Memory B cell (primary cell): Measurements from ENCODE around the gene FAM107B.
A peak's percentile ranks its signal among the peaks of the same experiment; 100 is the strongest.

Source experiments
- ATAC-seq: fragments of 150-1000 bp; cut with Tn5 transposase; 2 replicates; pipeline ENCODE4 v1.10.0; 2021; ENCODE audit warnings: low read depth, mild to moderate bottlenecking, moderate library complexity
- DNase-seq, 2 donors: peaks; one replicate each; pipeline ENCODE4 v3.0.0; 2022; ENCODE audit warnings: low spot score in 2 of 2
- H3K27ac Mint-ChIP-seq: one replicate; pipeline ENCODE4 v1.8.0; 2022; ENCODE audit warnings: mild to moderate bottlenecking, moderate library complexity, mixed read lengths
- H3K27me3 Mint-ChIP-seq: one replicate; pipeline ENCODE4 v1.8.0; 2022; ENCODE audit warnings: mixed read lengths
- H3K36me3 Mint-ChIP-seq: one replicate; pipeline ENCODE4 v1.8.0; 2022; ENCODE audit warnings: mild to moderate bottlenecking, mixed read lengths
- H3K4me1 Mint-ChIP-seq: one replicate; pipeline ENCODE4 v1.8.0; 2022; ENCODE audit warnings: mixed read lengths
- H3K4me3 Mint-ChIP-seq: one replicate; pipeline ENCODE4 v1.8.0; 2022; ENCODE audit warnings: mild to moderate bottlenecking, moderate library complexity, mixed read lengths
- H3K9me3 Mint-ChIP-seq: one replicate; pipeline ENCODE4 v1.8.0; 2022; ENCODE audit warnings: mixed read lengths

The FAM107B gene

GRCh38 chr10:14547816-14548215 lies 226.9 kb downstream of the FAM107B start:
- Mint-ChIP-seq H3K36me3 (peaks cover 20% of the 10 kb centered on the region), H3K27me3 (no peaks in the 10 kb centered on the region), H3K4me1 (peaks cover 50% of the 10 kb centered on the region), H3K9me3 (no peaks in the 10 kb centered on the region), H3K27ac (peak overlapping the region; percentile 80), H3K4me3 (no peak overlapping the region)
- no peak for DNase-seq
- no peak for ATAC-seq

- Mint-ChIP-seq H3K9me3 (no peaks in the 10 kb centered on the region), H3K4me1 (peaks cover 48% of the 10 kb centered on the region), H3K4me3 (no peak overlapping the region), H3K27me3 (no peaks in the 10 kb centered on the region), H3K36me3 (peaks cover 21% of the 10 kb centered on the region), H3K27ac (peak overlapping the region; percentile 64)
- ATAC-seq, result no peak
- DNase-seq, result no peak
Measured at GRCh38 chr10:14545827-14546226, 228.9 kb downstream of the FAM107B start.

DNA sequence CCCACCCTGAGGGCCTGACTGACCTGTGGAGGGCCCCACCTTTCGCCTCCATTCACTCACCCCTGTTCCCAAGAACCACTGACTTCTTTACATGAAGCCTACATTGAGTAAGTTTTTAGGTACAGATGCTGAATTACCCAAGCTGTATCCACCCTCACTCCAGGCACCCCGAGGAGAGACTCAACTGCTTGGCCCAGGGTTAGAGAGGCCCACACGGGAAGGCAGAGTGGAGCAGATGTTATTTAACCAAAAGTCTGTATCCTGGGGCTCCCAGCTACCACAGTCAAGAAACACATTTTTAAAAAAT lies 230.8 kb downstream of the FAM107B start:
- Mint-ChIP-seq H3K4me3 (no peak overlapping the region), H3K4me1 (peaks cover 50% of the 10 kb centered on the region), H3K36me3 (peaks cover 25% of the 10 kb centered on the region), H3K9me3 (no peaks in the 10 kb centered on the region), H3K27ac (peak overlapping the region; percentile 20), H3K27me3 (no peaks in the 10 kb centered on the region)
- DNase-seq (no peak), ATAC-seq (no peak)

- DNase-seq (no peak), ATAC-seq (peak; percentile 65)
- peaks cover 51% of the 10 kb centered on the region for H3K4me1 Mint-ChIP-seq
- no peaks in the 10 kb centered on the region for H3K9me3 Mint-ChIP-seq
- peaks cover 26% of the 10 kb centered on the region for H3K36me3 Mint-ChIP-seq
- no peak overlapping the region for H3K4me3 Mint-ChIP-seq
- H3K27me3 Mint-ChIP-seq, result no peaks in the 10 kb centered on the region
- H3K27ac Mint-ChIP-seq, result peak overlapping the region; percentile 20
Measured at GRCh38 chr10:14543046-14543903, 231.4 kb downstream of the FAM107B start.

DNA sequence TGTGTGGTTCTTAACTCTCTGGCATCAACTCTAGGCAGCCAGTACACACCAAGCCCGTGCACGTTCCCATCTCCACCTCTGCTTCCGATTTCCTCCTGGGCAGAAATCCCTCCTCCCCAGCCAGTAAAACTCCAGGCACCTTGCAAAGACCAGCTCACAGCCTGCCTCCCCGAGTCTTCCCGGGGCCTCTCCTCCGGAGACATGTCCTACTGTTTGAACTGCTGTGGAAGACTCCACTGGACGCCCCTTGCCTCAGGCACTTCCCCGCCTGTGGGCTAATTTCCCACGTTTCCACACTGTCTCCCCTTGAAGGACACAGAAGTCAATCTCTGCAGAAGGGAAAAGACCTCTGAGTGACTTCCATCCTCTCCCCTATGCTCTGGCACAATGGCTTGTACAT lies 233.3 kb downstream of the FAM107B start:
- no peaks in the 10 kb centered on the region for H3K9me3 Mint-ChIP-seq
- peaks cover 24% of the 10 kb centered on the region for H3K36me3 Mint-ChIP-seq
- DNase-seq, result no peak
- no peak overlapping the region for H3K4me3 Mint-ChIP-seq
- no peak for ATAC-seq
- H3K4me1 Mint-ChIP-seq, result peaks cover 43% of the 10 kb centered on the region
- peak overlapping the region; percentile 69 for H3K27ac Mint-ChIP-seq
- H3K27me3 Mint-ChIP-seq, result no peaks in the 10 kb centered on the region

DNA sequence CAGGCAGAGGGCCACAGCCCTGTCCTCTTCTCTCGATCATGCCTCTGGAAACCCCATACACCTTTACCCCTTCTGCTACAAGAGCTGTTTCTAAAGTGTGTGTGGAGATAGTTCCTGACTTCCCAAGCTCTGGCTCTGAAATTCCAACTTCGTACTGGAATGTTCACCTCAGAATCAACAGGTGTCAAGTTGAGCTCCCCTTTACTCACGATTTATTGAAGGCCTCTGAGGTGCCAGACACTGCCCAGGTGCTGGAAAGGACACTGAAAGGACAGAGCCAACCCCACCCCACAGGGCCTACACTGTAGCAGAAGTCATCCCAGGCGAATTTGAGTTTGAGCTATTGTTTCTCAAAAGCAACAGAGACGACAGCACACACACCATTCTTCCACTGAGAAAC lies 234.1 kb downstream of the FAM107B start:
- peak overlapping the region; percentile 69 for H3K27ac Mint-ChIP-seq
- DNase-seq, result no peak
- peaks cover 37% of the 10 kb centered on the region for H3K4me1 Mint-ChIP-seq
- no peaks in the 10 kb centered on the region for H3K27me3 Mint-ChIP-seq
- peaks cover 22% of the 10 kb centered on the region for H3K36me3 Mint-ChIP-seq
- no peak for ATAC-seq
- no peaks in the 10 kb centered on the region for H3K9me3 Mint-ChIP-seq
- no peak overlapping the region for H3K4me3 Mint-ChIP-seq

DNA sequence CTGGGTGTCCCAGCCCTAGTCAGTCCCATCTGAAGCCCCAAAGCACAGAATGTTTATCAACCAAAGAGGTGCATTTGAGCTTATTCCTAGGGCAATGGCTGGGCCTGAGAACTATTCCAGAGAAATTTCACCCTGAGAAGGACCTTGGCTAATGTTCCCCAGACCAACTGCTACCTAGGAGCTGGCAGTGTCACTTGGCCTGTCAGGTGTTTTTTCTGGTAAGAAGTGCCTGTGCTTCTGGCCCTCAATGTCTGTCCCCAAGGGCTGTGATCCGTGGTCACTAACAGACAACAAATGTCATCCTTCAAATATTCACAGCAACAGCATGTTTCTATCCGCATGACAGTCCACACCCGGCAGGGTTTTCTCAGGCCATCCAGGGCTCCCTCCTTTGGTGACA lies 234.6 kb downstream of the FAM107B start:
- Mint-ChIP-seq H3K4me1 (peaks cover 34% of the 10 kb centered on the region), H3K27ac (peak overlapping the region; percentile 69), H3K4me3 (no peak overlapping the region), H3K9me3 (no peaks in the 10 kb centered on the region), H3K27me3 (no peaks in the 10 kb centered on the region), H3K36me3 (peaks cover 22% of the 10 kb centered on the region)
- DNase-seq (no peak), ATAC-seq (no peak)

DNA sequence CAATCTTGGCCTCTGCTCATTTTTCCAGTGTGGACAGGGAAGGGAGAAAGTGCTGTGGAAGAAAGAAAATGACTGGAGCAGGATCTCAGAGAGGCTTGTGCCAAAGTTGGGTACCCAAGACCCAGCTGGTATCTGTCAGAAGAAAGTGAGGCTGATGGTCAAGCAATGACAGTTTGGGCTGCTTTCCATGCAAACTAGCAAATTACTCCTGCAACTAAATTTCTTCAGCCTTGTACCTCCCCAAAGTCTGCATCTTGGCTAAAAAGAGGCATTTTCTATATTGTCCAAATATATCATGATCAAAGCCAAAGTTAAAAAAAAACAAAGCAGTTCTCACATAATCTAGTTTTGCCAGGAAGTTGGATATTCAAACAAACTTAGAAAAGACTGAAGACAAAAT lies 235.5 kb downstream of the FAM107B start:
- no peak for ATAC-seq
- Mint-ChIP-seq H3K4me3 (no peak overlapping the region), H3K9me3 (no peaks in the 10 kb centered on the region), H3K27ac (peak overlapping the region; percentile 69), H3K4me1 (peaks cover 37% of the 10 kb centered on the region), H3K36me3 (peaks cover 27% of the 10 kb centered on the region), H3K27me3 (no peaks in the 10 kb centered on the region)
- no peak for DNase-seq

GRCh38 chr10:14536241-14537213 lies 238.2 kb downstream of the FAM107B start:
- H3K4me1 Mint-ChIP-seq, result peaks cover 34% of the 10 kb centered on the region
- no peaks in the 10 kb centered on the region for H3K9me3 Mint-ChIP-seq
- peaks cover 35% of the 10 kb centered on the region for H3K36me3 Mint-ChIP-seq
- no peak overlapping the region for H3K4me3 Mint-ChIP-seq
- H3K27me3 Mint-ChIP-seq, result no peaks in the 10 kb centered on the region
- H3K27ac Mint-ChIP-seq, result peak overlapping the region; percentile 53
- DNase-seq, result peak; percentile 38 to 52
- ATAC-seq, result peak; percentile 60

- peaks cover 27% of the 10 kb centered on the region for H3K4me1 Mint-ChIP-seq
- H3K27me3 Mint-ChIP-seq, result no peaks in the 10 kb centered on the region
- H3K4me3 Mint-ChIP-seq, result no peak overlapping the region
- DNase-seq, result no peak
- H3K9me3 Mint-ChIP-seq, result no peaks in the 10 kb centered on the region
- ATAC-seq, result no peak
- no peak overlapping the region for H3K27ac Mint-ChIP-seq
- H3K36me3 Mint-ChIP-seq, result peaks cover 27% of the 10 kb centered on the region
Measured at GRCh38 chr10:14535457-14536130, 239.1 kb downstream of the FAM107B start.

GRCh38 chr10:14534152-14534551 lies 240.5 kb downstream of the FAM107B start:
- Mint-ChIP-seq H3K4me1 (peaks cover 20% of the 10 kb centered on the region), H3K27me3 (no peaks in the 10 kb centered on the region), H3K4me3 (no peak overlapping the region), H3K27ac (peak overlapping the region; percentile 60), H3K36me3 (peaks cover 25% of the 10 kb centered on the region), H3K9me3 (no peaks in the 10 kb centered on the region)
- DNase-seq (no peak), ATAC-seq (no peak)

- Mint-ChIP-seq H3K4me1 (peaks cover 16% of the 10 kb centered on the region), H3K9me3 (no peaks in the 10 kb centered on the region), H3K27me3 (no peaks in the 10 kb centered on the region), H3K27ac (peak overlapping the region; percentile 60), H3K36me3 (peaks cover 28% of the 10 kb centered on the region), H3K4me3 (no peak overlapping the region)
- ATAC-seq (no peak), DNase-seq (no peak)
Measured at GRCh38 chr10:14533295-14533694, 241.4 kb downstream of the FAM107B start.

- Mint-ChIP-seq H3K36me3 (peaks cover 26% of the 10 kb centered on the region), H3K9me3 (no peaks in the 10 kb centered on the region), H3K4me1 (peaks cover 16% of the 10 kb centered on the region), H3K27ac (peak overlapping the region; percentile 70), H3K27me3 (no peaks in the 10 kb centered on the region), H3K4me3 (no peak overlapping the region)
- no peak for ATAC-seq
- DNase-seq, result no peak
Measured at GRCh38 chr10:14532473-14533251, 242.0 kb downstream of the FAM107B start.
